ENCODE data around the gene CRIM1.

DNA sequence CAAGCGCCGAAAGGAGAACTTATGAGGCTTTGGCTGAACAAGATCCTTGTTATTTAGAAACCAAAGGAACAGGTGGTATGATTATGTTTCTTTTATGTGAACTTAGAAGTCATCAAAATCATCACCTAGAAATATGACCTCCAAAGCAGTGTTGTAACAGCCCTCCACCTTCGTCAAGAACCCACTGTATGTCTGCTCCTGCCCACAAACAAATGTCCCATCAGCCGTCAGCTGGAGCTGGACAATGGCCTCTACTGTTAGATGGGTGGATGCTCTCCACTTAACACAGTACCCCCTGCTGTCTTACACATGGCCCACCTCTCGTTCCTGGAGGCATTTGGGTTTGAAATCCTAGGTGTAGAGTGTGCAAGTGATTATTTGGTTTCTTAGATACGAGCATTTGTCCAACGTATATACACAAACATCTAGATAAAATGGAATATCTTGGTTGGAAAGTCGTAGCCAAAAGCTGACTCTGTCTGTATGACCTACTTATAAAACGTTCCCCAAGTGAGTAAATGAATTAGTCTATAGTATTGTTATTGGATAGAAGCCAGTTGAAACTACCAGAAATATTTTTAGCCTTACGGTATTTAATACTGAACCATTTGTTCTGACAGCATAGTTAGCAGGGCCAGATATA, 113.0 kb downstream of the CRIM1 start:
- TF ChIP-seq, protein P1, sequence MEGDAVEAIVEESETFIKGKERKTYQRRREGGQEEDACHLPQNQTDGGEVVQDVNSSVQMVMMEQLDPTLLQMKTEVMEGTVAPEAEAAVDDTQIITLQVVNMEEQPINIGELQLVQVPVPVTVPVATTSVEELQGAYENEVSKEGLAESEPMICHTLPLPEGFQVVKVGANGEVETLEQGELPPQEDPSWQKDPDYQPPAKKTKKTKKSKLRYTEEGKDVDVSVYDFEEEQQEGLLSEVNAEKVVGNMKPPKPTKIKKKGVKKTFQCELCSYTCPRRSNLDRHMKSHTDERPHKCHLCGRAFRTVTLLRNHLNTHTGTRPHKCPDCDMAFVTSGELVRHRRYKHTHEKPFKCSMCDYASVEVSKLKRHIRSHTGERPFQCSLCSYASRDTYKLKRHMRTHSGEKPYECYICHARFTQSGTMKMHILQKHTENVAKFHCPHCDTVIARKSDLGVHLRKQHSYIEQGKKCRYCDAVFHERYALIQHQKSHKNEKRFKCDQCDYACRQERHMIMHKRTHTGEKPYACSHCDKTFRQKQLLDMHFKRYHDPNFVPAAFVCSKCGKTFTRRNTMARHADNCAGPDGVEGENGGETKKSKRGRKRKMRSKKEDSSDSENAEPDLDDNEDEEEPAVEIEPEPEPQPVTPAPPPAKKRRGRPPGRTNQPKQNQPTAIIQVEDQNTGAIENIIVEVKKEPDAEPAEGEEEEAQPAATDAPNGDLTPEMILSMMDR (IDR thresholded peaks at IDR 0.05) = no peak
- no peak for TF ChIP-seq POLR2A (IDR thresholded peaks at IDR 0.05)

All from lower leg skin (tissue), 3 donors.